ENCODE data around the gene KLRC3. TPM values are rescaled to one million over a fixed set of nuclear protein-coding genes. Genes with fewer than 3 reads are reported as not detected.
"Not testable (repeated sequence)": the region's sequence is repeated elsewhere in the genome, so short reads cannot be mapped to it uniquely, and the experiment has no call there.

The KLRC3 gene
- total RNA-seq, 1 donor: not detected

- no peak for DNase-seq (ENCODE audit: low read depth)
- no peak for TF ChIP-seq CTCF (IDR thresholded peaks at IDR 0.05; ENCODE audit: insufficient read depth, low read length)
- no peak overlapping the region for H3K4me3 ChIP-seq (ENCODE audit: low read depth, low read length)
Observed at GRCh38 chr12:10386857-10387256, 33.5 kb downstream of the KLRC3 start.

GRCh38 chr12:10385166-10385613 is 35.2 kb downstream of the KLRC3 start:
- no peak overlapping the region for H3K4me3 ChIP-seq (ENCODE audit: low read depth, low read length)
- peak; percentile 64 for DNase-seq (ENCODE audit: low read depth)
- TF ChIP-seq CTCF (IDR thresholded peaks at IDR 0.05; ENCODE audit: insufficient read depth, low read length): no peak

DNA sequence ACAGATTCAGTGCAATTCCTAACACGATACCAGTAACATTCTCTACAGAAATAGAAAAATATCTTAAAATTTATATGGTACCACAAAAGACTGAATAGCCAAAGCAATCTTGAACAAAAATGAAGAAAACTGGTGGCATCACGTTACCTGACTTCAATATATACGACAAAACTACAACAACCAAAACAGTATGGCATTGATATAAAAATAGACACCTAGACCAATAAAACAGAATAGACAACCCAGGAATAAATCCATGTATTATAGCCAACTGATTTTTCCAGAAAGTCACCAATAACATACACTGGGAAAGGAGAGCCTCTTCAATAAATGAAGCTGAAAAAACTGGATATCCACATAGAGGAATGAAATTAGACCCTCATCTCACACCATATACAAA is 36.2 kb downstream of the KLRC3 start:
- no peak for DNase-seq (ENCODE audit: low read depth)
- H3K4me3 ChIP-seq (ENCODE audit: low read depth, low read length): no peak overlapping the region
- no peak for TF ChIP-seq CTCF (IDR thresholded peaks at IDR 0.05; ENCODE audit: insufficient read depth, low read length)

DNA sequence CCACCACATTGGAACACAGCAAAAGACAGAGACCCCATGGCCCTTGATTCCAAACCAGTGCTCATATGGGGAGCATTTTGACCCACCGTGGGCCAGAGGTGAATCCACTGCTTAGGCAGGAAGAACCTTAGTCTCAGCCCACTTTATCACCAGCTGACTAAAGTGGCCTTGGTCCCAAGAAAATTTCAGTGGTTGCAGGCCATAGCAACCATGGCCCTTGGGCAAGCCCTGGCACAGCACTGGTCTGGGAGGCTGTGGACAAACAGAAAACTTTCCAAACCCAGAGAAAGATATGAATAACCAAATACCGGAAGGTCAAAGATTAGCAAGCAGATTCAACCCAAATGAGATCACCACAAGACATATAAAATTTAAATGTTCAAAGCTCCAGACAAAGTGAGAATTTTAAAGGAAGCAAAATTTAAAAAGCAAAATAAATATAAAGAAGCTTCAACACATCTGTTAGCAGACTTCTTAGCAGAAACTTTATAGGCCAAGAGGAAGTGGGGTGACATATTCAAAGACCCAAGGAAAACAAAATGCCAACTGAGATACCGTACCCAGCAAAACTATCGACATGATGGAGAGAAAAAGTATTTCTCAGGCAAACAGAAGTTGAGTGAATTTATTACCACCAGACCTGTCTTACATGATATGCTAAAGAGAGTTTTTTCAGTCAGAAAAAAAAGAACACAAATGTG is 38.3 kb downstream of the KLRC3 start:
- no peak overlapping the region for H3K4me3 ChIP-seq (ENCODE audit: low read depth, low read length)
- no peak for TF ChIP-seq CTCF (IDR thresholded peaks at IDR 0.05; ENCODE audit: insufficient read depth, low read length)
- DNase-seq (ENCODE audit: low read depth): no peak

DNA sequence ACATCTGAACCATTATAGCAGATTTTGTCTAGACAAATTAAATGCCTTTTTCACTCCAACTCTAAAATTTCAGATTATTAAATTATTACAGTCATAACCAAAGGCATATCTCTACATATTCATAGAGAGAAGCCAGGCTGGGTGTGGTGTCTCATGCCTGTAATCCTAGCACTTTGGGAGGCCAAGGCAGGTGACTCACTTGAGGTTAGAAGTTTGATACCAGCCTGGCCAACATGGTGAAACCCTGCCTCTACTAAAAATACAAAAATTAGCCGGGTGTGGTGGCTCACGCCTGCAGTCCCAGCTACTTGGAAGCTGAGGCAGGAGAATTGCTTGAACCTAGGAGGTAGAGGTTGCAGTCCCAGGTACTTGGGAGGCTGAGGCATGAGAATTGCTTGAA is 41.7 kb downstream of the KLRC3 start:
- not testable (repeated sequence) for DNase-seq (ENCODE audit: low read depth); H3K4me3 ChIP-seq (ENCODE audit: low read depth, low read length)

DNA sequence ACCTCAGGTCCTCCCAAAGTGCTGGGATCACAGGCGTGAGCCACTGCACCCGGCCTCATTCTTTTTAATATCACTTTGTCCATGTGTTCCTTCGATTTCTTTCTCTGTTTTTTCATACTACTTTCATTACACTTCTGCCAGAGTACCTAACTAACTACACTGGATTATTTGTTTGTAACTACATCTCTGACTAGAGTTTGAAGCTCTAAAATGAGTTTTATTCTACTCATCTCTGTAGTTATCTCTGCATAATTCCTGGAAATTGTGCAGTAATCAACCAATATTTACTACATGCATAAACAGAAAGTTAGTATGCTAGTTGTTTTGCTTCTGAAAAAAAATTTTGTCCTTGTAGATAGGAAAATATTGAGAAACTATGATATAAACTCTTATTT is 45.8 kb downstream of the KLRC3 start:
- DNase-seq (ENCODE audit: low read depth): no peak
- no peak overlapping the region for H3K4me3 ChIP-seq (ENCODE audit: low read depth, low read length)
- TF ChIP-seq CTCF (IDR thresholded peaks at IDR 0.05; ENCODE audit: insufficient read depth, low read length): no peak

DNA sequence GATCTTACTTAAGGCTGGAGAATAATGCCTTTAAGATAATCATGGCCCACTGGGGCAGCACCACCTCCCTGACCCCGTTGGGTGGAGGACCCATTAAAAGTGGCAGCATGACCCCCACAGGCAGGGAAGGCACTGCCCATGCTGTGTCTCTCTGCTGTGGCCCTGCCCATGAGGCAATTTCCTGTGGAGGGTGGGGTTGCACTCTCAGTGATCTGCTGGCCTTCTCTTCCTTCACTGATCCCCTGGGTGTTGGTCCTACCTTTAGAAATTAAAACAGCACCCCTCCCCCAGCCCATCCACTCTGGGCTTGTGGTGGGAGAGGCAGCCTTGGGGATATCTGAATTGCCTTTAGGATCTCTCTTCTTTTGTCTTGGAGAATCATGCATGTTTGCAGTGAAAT is 47.8 kb downstream of the KLRC3 start:
- no peak for TF ChIP-seq CTCF (IDR thresholded peaks at IDR 0.05; ENCODE audit: insufficient read depth, low read length)
- no peak overlapping the region for H3K4me3 ChIP-seq (ENCODE audit: low read depth, low read length)
- DNase-seq (ENCODE audit: low read depth): no peak

- not testable (repeated sequence) for DNase-seq (ENCODE audit: low read depth); H3K4me3 ChIP-seq (ENCODE audit: low read depth, low read length)
Observed at GRCh38 chr12:10371893-10372535, 48.4 kb downstream of the KLRC3 start.

All from fibroblast of the aortic adventitia (primary cell).